GM21528 (cell line): ENCODE measurements around the gene PTTG1IP.

Experiments
- ATAC-seq: cut with Tn5 transposase; IDR thresholded peaks from one replicate; pipeline ENCODE4 v1.9.1; 2021; ENCODE audit warnings: mild to moderate bottlenecking, moderate library complexity; ENCODE audit not compliant: unreplicated experiment, low FRiP score

PTTG1IP gene

DNA sequence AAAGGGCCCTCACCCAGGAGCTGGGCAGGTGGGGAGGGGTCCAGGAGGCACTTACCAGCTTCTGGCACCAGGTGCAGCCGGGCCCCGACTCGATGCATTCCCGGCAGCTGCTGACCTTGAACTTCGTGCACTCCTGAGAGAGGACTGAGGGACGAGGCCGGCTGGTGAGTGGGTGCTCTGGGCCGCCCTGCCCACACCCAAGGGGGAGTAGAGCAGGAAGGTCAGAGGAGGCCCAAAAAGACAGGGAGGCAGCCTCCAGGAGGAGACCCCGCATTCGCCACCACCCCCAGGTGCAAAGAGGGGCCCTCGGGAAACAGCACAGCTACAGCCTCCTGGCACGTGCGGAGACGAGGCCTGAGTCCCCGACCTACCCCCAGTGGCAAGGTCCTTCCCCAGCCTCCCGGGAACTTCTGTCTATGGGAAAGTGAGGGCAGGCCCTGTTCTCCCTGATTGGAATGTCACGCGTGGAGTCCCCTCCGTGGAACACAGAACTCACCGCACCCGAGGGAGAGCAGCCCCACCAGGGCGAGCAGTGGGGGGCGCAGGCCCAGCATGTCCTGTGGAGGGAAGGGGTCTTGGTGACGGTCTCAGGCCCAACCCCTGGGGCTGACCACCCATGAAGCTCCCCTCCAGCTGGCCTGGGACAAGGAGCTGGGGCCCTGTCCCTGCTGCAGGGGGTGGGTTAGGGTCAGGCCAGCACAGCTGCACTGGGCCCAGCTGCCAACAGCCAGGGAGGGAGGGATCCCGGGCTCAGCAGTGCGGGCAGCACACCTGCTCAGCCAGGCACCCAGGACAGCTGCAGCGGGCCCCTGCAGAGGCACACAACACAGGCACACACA lies 37.0 kb upstream of the PTTG1IP start:
- ATAC-seq, result no peak

DNA sequence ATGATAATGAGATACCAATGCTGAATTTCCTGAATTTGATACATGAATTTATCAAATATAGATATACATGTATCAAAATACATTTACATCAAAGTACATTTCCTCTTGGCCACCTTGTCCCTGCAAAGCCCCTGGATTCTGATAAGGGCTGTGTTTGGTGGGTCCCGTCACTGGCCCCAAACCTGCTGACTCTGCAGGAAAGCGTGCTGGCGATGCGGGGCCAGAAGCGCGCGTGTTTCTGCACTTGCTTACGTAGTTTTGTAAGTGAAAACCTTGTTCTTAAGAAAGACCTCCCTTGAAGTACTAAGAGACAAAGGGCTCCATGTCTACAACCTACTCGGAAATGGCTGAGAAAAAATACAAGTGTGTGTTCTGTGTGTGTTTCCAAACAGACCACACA lies 36.2 kb upstream of the PTTG1IP start:
- ATAC-seq, result no peak

DNA sequence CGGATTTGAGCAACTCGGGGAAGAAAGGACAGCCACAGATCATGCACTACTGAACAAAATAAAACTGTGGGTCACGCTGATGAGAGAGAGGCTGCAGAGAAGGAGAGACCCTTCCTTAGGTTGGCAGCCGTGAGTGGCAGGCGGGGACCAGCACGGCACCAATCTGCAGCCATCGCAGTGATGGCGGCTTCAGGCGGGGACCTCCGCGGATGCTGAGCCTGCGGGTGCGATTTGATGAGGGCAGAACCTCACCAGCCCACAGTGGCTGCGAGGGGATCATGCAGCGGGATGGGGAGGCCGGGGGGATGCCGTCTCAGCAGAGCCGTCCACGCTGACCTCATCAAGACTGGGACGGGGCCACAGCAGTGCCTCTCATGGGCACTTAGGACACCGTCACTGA lies 35.4 kb upstream of the PTTG1IP start:
- ATAC-seq, result no peak

DNA sequence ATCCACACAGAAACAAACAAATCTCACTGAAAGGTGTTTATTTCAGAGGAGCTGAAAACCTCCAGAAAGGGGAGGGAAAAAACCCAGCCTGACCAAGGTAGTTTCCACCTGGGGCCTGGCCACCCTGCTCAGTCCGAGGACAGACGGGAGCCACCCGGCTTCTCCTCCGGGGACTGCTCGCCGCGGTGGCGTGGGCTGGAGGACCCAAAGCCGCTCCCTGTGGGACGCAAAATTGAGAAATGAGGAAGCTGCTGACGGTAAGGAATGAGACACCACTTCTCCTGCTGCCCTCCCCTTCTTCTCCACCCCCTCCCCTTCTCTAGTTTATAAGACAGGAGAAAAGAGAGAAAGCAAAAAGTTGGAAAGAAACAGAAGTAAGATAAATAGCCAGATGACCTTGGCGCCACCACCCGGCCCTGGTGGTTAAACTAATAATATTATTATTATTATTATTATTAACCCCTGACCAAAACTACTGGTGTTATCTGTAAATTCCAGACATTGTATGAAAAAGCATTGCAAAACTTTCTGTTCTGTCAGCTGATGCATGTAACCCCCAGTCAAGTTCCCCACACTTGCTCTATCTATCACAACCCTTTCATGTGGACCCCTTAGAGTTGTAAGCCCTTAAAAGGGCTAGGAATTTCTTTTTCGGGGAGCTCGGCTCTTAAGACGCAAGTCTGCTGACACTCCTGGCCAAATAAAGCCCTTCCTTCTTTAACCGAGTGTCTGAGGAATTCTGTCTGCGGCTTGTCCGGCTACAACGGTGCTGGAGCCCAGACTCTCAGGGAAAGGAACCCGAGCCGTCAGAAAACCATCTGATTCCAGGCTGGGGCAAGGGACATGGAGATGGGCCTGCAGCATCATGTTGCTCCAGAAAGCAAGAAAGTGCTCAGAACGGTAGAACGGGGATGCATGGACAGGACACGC lies 34.7 kb upstream of the PTTG1IP start:
- ATAC-seq, result no peak

DNA sequence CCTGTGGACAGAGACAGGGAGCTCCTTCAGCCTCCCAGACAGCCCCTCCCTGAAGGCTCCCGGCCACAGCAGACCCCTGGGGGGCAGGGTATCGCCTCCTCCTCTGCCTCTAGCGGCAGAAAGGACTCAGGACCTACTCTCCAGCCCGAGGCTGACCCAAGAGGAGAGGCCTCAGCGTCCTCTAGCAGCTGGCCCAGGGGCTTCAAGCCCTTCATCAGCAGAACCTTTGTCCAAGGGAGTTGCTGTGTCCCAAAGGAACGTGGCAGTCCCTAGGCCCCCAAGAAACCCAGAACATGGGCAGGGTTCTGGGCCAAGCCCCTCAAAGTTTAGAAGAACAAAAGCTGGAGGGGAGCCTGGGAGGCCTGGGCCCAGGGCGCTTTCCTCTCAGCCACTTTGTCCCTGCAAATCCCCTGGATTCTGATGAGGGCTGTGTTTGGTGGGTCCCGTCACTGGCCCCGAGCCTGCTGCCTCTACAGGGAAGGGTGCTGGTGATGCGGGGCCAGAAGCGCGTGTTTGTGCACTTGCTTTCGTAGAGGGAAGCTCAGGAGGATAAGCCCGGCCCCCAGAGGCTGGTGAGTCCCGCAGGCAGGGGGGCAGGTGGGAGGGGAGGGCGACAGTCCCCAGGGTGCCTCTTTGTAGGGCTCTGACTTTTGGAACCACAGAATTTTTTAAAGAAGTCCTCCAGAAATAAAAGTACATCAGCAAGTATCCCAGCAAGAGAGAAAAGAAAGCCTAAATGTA lies 33.9 kb upstream of the PTTG1IP start:
- no peak for ATAC-seq

DNA sequence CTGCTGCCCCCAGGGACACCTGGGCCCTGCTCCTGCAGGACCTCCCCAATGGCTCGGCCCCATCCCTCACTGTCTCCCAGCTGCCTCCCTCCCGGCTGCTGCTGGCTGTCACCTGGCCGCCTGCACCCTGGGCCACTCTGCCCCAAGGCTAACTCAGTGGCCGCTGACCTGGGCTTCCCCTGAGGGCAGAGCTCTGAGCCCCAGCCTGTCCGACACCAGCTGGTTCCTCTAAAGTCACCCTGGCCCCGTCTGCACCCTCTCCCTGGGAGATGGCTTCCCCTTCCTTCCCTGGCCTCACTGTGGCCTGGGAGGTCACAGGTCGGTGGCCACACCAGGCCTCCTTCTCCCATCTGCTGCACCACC lies 32.2 kb upstream of the PTTG1IP start:
- ATAC-seq, result no peak

DNA sequence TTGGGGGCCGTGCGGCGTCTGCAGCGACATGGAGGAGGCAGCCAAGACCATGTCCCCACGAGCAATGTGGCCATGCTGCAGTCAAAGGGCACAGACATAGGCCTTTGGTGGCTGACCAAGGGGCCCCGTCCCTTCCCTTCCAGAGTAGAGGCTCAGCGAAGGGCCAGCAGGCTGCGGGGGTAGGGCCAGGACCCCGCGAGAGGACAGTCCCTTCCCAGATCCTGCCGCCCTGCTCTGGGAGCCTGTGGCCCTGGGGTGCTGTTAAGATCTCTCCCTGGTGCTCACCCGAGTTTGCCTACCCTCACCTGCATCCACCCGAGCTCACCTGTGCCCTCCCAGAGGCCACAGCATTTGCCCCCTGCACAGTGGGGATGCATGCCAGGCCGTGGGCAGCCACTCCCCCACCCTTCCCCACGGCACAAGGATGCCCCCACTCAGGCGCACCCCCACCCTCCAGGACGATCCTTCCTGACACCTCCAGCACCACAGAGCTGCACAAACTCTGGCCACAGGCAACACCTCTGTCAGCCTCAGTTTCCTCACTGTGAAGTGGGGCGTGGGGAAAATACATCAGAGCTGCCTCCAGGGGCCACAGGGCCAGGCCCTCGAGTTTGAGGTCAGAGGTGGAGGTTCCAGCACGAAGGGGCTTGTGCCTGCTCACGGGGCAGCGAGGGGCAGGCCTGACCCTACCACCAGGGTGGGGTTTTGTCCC lies 31.7 kb upstream of the PTTG1IP start:
- ATAC-seq, result no peak

DNA sequence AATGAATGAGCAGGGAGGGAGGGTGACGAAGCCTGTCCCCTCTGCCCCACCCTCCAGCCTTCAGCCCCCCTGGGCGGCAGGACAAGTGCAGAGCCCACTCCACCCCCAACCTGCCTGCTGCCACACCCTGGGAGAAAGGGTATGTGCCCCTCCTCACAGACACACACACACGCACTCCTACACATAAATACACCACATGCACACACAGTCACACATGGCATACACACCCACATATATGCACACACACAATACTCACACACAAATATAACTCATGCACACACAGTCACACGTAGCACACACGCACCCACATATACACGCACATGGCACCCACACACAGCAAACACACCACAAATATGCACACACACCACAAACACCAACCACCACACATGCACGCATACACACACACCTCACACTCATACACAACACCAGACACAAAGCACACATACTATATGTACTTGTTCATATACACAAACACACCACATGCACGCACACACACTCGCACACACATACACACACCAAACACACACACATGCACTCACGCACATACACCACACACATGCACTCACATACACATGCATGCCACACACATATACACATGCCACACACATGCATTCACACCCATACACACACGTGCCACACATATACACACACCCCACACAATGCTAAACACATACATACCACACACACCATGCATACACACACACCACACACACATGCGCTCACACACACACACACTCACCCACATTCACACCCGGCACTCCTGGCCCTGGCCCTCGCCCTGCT lies 30.8 kb upstream of the PTTG1IP start:
- ATAC-seq, result no peak

DNA sequence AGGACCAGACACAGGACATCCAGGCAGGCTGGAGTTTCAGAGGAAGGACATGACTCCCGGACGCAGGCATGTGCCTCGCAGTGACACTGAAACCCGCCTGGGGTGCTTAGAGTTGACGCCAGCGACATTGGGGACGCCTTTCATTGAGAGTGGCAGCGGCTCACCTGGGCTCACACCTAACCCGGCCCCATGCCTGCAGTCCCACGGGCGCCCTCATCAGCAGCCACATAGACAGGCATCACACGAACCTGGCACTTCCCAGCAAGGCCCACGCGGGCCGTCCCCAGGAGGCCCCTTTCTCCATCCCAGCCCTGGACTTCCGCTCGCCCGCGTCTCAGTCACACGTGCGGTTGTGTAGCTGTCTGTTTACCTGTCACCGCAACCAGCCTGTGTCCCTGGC lies 30.2 kb upstream of the PTTG1IP start:
- no peak for ATAC-seq

DNA sequence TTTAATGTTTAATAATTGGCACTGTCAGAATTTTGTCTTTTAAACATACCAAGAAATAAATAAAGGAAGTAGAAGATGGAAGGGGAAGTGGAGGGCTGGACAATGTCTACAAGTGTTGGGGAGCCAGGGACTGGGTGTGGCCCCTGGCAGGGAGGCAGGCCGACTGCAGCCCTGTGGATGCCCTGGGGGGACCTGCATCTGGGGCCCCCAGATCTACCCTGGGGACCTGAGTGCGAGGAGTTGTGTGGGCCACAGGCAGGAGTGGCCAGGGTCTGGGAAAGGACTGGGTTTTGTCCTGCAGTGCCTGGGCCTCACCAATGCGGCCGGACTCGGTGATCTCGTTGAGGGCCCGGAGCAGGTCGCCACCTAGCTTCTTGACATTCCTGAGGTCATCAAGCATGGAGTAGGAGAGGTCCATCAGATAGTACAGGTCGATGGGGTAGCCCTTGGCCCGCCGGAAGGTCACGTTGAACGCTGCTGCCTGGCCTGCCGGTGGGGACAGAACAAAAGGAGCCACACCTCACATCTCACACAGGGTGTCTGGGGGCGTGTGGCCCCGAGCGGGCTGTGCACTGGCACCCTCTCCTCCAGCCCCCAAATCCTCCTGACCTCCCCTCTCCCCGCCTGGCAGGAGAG lies 29.7 kb upstream of the PTTG1IP start:
- ATAC-seq, result no peak

DNA sequence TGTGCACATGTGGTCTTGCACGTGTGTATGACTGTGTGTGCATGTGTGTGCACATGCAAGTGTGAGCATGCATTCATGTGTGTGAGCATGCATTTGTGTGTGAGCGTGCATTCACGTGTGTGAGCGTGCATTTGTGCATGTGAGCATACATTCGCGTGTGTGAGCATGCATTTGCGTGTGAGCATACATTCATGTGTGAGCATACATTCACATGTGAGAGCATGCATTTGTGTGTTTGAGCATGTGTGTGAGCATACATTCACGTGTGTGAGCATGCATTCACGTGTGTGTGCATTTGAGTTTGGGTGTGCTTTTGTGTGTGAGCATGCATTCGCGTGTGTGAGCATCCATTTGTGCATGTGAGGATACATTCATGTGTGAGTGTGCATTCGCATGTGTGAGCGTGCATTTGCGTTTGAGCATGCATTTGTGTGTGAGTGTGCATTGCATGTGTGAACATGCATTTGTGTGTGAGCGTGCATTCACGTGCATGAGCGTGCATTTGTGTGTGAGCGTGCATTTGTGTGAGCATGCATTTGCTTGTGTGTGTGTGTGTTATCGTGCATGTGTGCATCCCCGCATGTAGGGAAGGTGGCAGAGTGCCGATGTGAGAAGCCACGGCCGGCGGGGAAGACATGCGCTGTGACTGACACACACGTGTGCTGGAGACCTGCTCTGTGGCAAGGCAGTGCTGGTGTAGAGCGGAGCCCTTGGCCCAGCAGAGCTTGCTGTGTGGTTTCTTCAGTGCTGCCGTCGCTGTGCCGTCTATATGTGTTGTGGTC lies 29.0 kb upstream of the PTTG1IP start:
- ATAC-seq, result no peak

DNA sequence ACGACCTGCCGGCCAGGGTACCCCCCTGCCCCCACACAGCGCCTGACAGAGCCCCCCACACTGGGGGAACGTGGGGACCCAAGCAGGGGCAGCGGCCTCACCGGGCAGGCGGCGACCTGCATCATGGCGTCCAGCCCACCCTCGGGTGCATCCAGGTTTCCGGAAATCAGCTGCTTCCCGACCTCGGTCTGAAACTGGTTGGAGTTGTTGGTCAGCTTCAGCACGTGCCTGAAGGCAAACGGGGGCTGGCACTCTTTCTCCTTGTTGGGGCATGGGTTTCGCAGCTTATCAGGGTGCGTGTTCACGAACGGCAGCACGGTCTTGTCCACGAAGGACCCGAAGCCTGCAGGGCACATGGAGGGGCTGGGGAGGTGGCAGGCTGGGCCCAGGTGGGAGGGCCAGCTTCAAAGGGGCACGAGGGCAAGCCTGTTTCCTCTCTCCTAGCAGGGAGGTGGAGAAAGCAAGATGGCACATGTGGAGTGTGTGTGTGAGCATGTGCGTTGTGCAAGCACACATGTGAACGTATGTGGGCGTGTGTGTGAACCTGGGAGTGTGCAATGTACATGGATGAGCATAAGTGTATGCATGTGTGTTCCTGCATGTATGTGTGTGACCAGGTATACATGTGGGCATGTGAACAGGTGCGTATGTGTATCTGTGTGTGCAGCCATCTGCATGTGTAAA lies 28.0 kb upstream of the PTTG1IP start:
- ATAC-seq, result no peak

DNA sequence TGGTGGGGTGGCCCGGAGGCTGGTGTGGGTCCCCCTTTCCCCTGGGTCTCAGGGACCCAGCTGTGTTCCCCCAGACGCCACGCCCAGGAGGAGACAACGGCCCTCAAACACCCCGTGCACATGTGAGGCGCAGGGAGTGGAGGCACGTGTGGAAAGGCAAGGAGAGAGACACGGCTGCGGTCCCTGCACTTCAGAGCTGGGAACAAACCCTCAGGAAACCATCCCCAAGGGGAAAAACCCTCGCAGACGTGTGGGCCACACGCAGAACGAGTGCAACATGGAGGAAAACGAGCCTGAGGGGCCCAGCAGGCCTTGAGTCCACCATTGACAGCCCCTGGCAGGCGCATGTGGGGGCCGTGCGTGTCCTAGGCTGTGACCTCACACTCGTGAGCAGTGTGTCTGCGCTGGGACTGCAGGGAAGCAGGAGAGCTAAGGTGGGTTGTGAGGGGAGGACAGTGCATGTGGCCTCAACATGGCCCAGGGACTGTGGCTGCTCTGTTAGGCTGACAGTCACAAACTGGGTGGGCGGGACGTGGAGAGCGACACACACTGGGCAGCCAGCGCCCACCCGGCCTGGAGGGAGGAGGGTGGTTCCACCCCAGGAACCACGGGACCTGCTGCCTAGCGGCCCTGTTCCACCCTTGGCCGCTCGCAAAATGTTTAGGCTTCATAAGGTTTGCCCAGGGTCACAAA lies 27.2 kb upstream of the PTTG1IP start:
- no peak for ATAC-seq

DNA sequence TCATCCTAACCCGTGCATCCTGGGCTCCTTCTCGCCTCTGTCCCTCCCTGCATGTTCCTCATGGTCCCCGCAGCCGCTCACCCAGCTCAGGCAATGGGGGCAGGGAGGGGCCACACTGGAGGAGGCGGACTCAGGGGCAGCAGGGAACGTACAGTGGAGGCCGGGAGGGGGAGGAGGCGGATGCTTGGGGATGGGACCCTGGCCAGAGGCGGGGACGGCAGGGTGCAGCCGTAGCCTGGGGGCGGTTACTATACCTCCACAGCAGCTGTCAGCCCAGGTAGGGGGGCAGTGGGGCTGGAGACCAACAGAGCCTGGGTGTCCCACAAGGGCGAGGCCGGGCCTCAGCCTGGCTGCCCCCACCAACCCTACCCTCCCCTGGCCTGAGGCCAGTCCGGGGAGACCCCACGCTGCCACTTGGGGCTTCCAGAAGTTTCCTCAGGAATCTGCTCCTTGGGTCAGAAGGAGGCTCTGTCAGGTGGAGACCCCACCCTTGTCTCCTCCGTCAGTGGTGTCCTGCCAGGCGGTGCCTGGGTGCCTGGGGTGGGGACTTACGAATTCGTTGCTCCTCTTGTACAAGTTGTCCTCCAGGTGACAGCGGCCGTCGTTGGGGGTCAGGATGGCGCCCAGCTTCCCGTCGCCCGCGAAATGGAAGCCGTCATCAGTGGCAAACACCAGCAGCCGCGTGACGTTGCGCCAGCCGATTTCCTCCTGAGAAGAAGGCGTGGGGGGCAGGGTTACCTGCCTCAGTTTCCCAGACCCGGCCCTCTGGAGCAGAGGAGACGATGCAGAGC lies 26.5 kb upstream of the PTTG1IP start:
- no peak for ATAC-seq

DNA sequence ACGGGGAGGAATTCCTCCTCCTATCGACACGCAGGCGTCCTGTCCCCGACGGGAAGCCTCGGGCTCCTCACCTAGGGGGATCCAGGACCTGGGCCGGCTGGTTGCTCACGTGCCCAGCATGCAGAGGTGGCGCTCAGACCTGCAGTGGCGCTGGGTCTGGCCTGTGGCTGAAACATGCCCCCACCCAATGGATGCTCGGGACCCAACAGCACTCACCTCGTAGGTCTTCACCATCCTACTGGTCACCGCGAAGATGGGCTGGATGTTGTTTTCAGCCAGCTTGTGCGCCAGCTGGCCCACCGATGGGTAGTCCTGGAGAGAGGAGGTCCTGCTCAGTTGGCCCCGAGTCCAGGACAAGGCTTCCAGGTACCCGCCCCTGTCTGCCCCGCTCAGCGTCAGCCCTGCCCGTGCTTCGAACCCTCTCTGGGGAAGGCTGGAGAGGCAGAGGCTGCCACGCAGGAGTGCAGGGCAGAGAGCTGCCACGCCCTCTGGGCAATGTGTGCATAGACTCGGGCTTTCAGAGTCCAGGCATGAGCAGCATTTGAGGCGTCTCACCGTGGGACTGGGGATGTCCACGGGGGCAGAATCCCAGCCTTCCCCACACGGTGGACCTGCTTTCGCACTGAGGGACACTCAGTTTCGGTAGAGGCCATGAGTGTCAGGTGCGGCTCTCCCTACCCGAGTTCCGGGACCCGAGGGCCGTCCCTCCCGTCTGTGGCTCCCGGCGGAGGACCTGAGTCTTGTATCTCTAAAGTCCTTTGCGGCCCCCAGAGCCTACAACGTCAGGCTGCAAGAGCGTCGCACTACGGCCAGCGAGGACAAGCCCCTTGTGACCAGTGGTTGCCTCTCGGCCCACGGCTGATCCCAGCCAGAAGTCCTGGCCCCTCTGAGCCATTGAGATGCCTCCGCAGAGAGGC lies 25.6 kb upstream of the PTTG1IP start:
- ATAC-seq, result no peak
